WTC11 (cell line): ENCODE measurements around the gene PDZRN3. TPM values are rescaled to one million over a fixed set of nuclear protein-coding genes. Genes with fewer than 3 reads are reported as not detected.

Experiments used
- ATAC-seq: fragments of 200-7000 bp; cut with Tn5 transposase; 2 replicates; pipeline ENCODE4 v1.10.0; 2021; ENCODE audit warnings: mild to moderate bottlenecking, moderate library complexity
- CTCF ChIA-PET: fragments of 300-600 bp; sonication (Branson Sonifier 250); formaldehyde crosslinking; loops from one replicate; lab custom pipeline; 2021; ENCODE audit warnings: antibody characterized with exemption; lab: Charles Lee
- POLR2A ChIA-PET: fragments of 350-600 bp; sonication (Branson Sonifier 250); formaldehyde crosslinking; loops from one replicate; lab custom pipeline; 2021; ENCODE audit warnings: antibody characterized with exemption; lab: Charles Lee
- DNase-seq: peaks from one replicate; pipeline ENCODE4 v3.0.0; 2021; ENCODE audit warnings: low spot score
- H3K27ac Mint-ChIP-seq: 2 replicates; pipeline ENCODE4 v1.8.0; 2021; ENCODE audit warnings: mixed read lengths
- H3K27me3 Mint-ChIP-seq: 2 replicates; pipeline ENCODE4 v1.8.0; 2021; ENCODE audit warnings: low read depth, mild to moderate bottlenecking, moderate library complexity, mixed read lengths
- H3K36me3 Mint-ChIP-seq: 2 replicates; pipeline ENCODE4 v1.8.0; 2021; ENCODE audit warnings: mixed read lengths
- H3K4me1 Mint-ChIP-seq: 2 replicates; pipeline ENCODE4 v1.8.0; 2022; ENCODE audit warnings: mixed read lengths
- H3K4me3 Mint-ChIP-seq: 2 replicates; pipeline ENCODE4 v1.8.0; 2021; ENCODE audit warnings: mild to moderate bottlenecking, moderate library complexity, mixed read lengths
- H3K9me3 Mint-ChIP-seq: 2 replicates; pipeline ENCODE4 v1.8.0; 2021; ENCODE audit warnings: mixed read lengths
- AFF4 ChIP-seq: sonication (generic); formaldehyde crosslinking; IDR thresholded peaks from 2 replicates; pipeline ENCODE4 v1.8.1; 2023; ENCODE audit warnings: mild to moderate bottlenecking, missing genetic modification reagents, borderline replicate concordance
- ARID4B ChIP-seq: sonication (generic); formaldehyde crosslinking; IDR thresholded peaks from 2 replicates; pipeline ENCODE4 v1.8.0; 2023; ENCODE audit warnings: missing genetic modification reagents, mild to moderate bottlenecking, borderline replicate concordance
- CBFB ChIP-seq: sonication (generic); formaldehyde crosslinking; IDR thresholded peaks from 2 replicates; pipeline ENCODE4 v1.8.1; 2022; ENCODE audit warnings: mild to moderate bottlenecking, low read depth, missing genetic modification reagents
- FOXK1 ChIP-seq: sonication (generic); formaldehyde crosslinking; IDR thresholded peaks from 2 replicates; pipeline ENCODE4 v1.8.0; 2022; ENCODE audit warnings: mild to moderate bottlenecking, moderate library complexity, missing genetic modification reagents
- GTF2I ChIP-seq: fragments of 250-450 bp; sonication (Bioruptor Pico); conservative IDR thresholded peaks from 2 replicates; pipeline ENCODE4 v1.4.0; 2021; ENCODE audit warnings: mild to moderate bottlenecking
- MYBL2 ChIP-seq: sonication (generic); formaldehyde crosslinking; IDR thresholded peaks from 2 replicates; pipeline ENCODE4 v1.8.1; 2023; ENCODE audit warnings: mild to moderate bottlenecking, moderate library complexity, missing genetic modification reagents
- NFYB ChIP-seq: sonication (generic); formaldehyde crosslinking; conservative IDR thresholded peaks from 2 replicates; pipeline ENCODE4 v1.8.0; 2022; ENCODE audit warnings: low read depth, missing genetic modification reagents
- SOX15 ChIP-seq: fragments of 250-450 bp; sonication (Bioruptor Pico); IDR thresholded peaks from 2 replicates; pipeline ENCODE4 v1.9.0; 2021; ENCODE audit warnings: mild to moderate bottlenecking
- TCF7 ChIP-seq: sonication (generic); formaldehyde crosslinking; IDR thresholded peaks from 2 replicates; pipeline ENCODE4 v1.8.0; 2022; ENCODE audit warnings: mild to moderate bottlenecking, low read depth, missing genetic modification reagents, moderate library complexity
- TP53 ChIP-seq: sonication (generic); formaldehyde crosslinking; IDR thresholded peaks from 2 replicates; pipeline ENCODE4 v1.8.1; 2023; ENCODE audit warnings: mild to moderate bottlenecking, missing genetic modification reagents
- USF1 ChIP-seq: sonication (generic); formaldehyde crosslinking; IDR thresholded peaks from 2 replicates; pipeline ENCODE4 v1.8.0; 2022; ENCODE audit warnings: mild to moderate bottlenecking, missing genetic modification reagents
- ZMAT4 ChIP-seq: fragments of 250-450 bp; sonication (Bioruptor Pico); IDR thresholded peaks from 2 replicates; pipeline ENCODE4 v1.9.0; 2021; ENCODE audit warnings: mild to moderate bottlenecking
- ZNF121 ChIP-seq: sonication (generic); formaldehyde crosslinking; IDR thresholded peaks from 2 replicates; pipeline ENCODE4 v1.8.0; 2023; ENCODE audit warnings: missing genetic modification reagents
- ZNF512 ChIP-seq: sonication (generic); formaldehyde crosslinking; IDR thresholded peaks from 2 replicates; pipeline ENCODE4 v1.8.1; 2022; ENCODE audit warnings: missing genetic modification reagents, borderline replicate concordance
- ZNF671 ChIP-seq: fragments of 250-450 bp; sonication (Bioruptor Pico); IDR thresholded peaks from 2 replicates; pipeline ENCODE4 v1.8.0; 2021; ENCODE audit warnings: mild to moderate bottlenecking
- ZSCAN18 ChIP-seq: fragments of 250-450 bp; sonication (Bioruptor Pico); IDR thresholded peaks from 2 replicates; pipeline ENCODE4 v2.1.2; 2022; ENCODE audit warnings: mild to moderate bottlenecking, moderate library complexity
- total RNA-seq: library from RNA; stranded (reverse); gene quantifications from 3 replicates; pipeline ENCODE4 v1.2.3, GENCODE V29; 2021
- TF ChIP-seq, protein P1 (sequence below): fragments of 250-450 bp; sonication (Bioruptor Pico); IDR thresholded peaks from 2 replicates; pipeline ENCODE4 v1.8.0; 2021; ENCODE audit warnings: mild to moderate bottlenecking
- TF ChIP-seq, protein P2 (sequence below): sonication (generic); formaldehyde crosslinking; IDR thresholded peaks from 2 replicates; pipeline ENCODE4 v1.8.1; 2022; ENCODE audit warnings: mild to moderate bottlenecking, moderate library complexity, missing genetic modification reagents
- TF ChIP-seq, protein P3 (sequence below): fragments of 250-450 bp; sonication (Bioruptor Pico); IDR thresholded peaks from 2 replicates; pipeline ENCODE4 v1.9.0; 2021; ENCODE audit warnings: mild to moderate bottlenecking

PDZRN3 gene
- total RNA-seq, 1 experiment from 2014 or later: 9.5 TPM

- TF ChIP-seq, protein P1, sequence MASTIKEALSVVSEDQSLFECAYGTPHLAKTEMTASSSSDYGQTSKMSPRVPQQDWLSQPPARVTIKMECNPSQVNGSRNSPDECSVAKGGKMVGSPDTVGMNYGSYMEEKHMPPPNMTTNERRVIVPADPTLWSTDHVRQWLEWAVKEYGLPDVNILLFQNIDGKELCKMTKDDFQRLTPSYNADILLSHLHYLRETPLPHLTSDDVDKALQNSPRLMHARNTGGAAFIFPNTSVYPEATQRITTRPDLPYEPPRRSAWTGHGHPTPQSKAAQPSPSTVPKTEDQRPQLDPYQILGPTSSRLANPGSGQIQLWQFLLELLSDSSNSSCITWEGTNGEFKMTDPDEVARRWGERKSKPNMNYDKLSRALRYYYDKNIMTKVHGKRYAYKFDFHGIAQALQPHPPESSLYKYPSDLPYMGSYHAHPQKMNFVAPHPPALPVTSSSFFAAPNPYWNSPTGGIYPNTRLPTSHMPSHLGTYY (CRISPR knock-in tag): no peak
- TF ChIP-seq TCF7 (no peak), AFF4 (CRISPR knock-in tag) (no peak), CBFB (CRISPR knock-in tag) (no peak), SOX15 (CRISPR knock-in tag) (no peak)
- TF ChIP-seq, protein P2, sequence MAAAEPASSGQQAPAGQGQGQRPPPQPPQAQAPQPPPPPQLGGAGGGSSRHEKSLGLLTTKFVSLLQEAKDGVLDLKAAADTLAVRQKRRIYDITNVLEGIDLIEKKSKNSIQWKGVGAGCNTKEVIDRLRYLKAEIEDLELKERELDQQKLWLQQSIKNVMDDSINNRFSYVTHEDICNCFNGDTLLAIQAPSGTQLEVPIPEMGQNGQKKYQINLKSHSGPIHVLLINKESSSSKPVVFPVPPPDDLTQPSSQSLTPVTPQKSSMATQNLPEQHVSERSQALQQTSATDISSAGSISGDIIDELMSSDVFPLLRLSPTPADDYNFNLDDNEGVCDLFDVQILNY (CRISPR knock-in tag): no peak
These were observed 77.8 kb downstream of the PDZRN3 start (continued) for GRCh38 chr3:73546961-73547360.

- H3K9me3 Mint-ChIP-seq: no peaks in the 10 kb centered on the region
- CTCF ChIA-PET: interaction anchor here (2.1 kb wide), 1 partner anchor 80 kb away, joined by 5 read pairs; no protein-coding TSS in a partner anchor
- no peaks in the 10 kb centered on the region for H3K27me3 Mint-ChIP-seq
- no peak overlapping the region for H3K4me3 Mint-ChIP-seq
- DNase-seq (no peak), ATAC-seq (no peak)
- H3K27ac Mint-ChIP-seq: no peak overlapping the region
- H3K4me1 Mint-ChIP-seq: peaks cover 23% of the 10 kb centered on the region
- POLR2A ChIA-PET: no interaction called here
- no peaks in the 10 kb centered on the region for H3K36me3 Mint-ChIP-seq
- TF ChIP-seq ZSCAN18 (CRISPR knock-in tag) (no peak), FOXK1 (CRISPR knock-in tag) (no peak), MYBL2 (CRISPR knock-in tag) (no peak), USF1 (CRISPR knock-in tag) (no peak), ZNF121 (CRISPR knock-in tag) (no peak), ZMAT4 (CRISPR knock-in tag) (no peak), ZNF512 (CRISPR knock-in tag) (no peak), ARID4B (CRISPR knock-in tag) (no peak), TP53 (CRISPR knock-in tag) (no peak), NFYB (CRISPR knock-in tag) (no peak), ZNF671 (CRISPR knock-in tag) (no peak), GTF2I (CRISPR knock-in tag) (no peak)
- TF ChIP-seq, protein P3, sequence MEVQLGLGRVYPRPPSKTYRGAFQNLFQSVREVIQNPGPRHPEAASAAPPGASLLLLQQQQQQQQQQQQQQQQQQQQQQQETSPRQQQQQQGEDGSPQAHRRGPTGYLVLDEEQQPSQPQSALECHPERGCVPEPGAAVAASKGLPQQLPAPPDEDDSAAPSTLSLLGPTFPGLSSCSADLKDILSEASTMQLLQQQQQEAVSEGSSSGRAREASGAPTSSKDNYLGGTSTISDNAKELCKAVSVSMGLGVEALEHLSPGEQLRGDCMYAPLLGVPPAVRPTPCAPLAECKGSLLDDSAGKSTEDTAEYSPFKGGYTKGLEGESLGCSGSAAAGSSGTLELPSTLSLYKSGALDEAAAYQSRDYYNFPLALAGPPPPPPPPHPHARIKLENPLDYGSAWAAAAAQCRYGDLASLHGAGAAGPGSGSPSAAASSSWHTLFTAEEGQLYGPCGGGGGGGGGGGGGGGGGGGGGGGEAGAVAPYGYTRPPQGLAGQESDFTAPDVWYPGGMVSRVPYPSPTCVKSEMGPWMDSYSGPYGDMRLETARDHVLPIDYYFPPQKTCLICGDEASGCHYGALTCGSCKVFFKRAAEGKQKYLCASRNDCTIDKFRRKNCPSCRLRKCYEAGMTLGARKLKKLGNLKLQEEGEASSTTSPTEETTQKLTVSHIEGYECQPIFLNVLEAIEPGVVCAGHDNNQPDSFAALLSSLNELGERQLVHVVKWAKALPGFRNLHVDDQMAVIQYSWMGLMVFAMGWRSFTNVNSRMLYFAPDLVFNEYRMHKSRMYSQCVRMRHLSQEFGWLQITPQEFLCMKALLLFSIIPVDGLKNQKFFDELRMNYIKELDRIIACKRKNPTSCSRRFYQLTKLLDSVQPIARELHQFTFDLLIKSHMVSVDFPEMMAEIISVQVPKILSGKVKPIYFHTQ (CRISPR knock-in tag): no peak
These were observed 81.3 kb downstream of the PDZRN3 start for GRCh38 chr3:73543412-73543811.
